Stimulated activated CD4-positive, alpha-beta T cell treated with anti-CD3 and anti-CD28 coated beads, Interleukin-4, amount 100 ng/mL, for 4 hours (primary cell): ENCODE measurements around the gene MMP26.
"Not testable (repeated sequence)": the region's sequence is repeated elsewhere in the genome, so short reads cannot be mapped to it uniquely, and the experiment has no call there.

ENCODE experiments used
- DNase-seq, 2 experiments: peaks; one replicate each; pipeline ENCODE4 v3.0.0-alpha.2; 2020

Gene MMP26

GRCh38 chr11:4704054-4704789 lies at the start of gene MMP26:
TSS of gene MMP26 (plus strand) at chr11:4704784.
- no peak for DNase-seq

DNA sequence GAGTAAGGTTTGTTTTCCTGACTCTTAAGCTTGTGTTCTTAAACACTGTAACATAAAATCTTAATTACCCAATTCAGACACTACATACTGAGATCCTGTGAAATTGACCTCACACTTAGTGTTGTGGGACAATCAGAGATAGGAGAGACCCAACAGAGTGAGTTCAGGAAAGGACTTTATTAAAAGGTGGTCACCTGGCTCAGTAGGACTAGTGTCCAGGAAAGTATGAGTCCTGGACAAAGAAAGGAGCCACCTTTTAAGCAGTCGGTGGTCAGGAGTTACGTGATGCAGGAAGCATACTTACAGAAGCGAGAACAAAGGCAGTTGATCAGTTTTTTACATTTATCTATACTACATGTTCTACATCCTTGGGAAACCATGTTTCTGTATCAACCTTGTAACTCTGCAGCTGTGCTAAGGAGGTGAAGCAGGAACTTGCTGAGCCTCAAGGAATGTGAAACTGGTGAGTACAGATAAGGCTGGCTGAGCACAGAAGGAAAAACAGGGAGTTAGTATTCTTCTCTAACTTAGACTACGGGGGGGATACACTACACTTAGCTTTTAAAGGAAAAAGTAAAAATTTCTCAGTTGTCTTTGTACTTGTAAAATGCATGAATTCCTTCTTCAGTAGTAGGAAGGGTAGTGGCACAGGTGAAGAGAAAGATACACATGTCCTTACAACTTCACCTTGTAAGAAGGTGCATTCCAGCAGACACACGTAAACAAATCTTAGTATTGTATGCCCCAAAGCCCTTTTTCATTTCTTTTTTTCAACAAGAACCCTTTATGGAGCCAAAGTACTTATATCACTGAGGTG lies 45.7 kb upstream of the MMP26 start:
- no peak for DNase-seq

DNA sequence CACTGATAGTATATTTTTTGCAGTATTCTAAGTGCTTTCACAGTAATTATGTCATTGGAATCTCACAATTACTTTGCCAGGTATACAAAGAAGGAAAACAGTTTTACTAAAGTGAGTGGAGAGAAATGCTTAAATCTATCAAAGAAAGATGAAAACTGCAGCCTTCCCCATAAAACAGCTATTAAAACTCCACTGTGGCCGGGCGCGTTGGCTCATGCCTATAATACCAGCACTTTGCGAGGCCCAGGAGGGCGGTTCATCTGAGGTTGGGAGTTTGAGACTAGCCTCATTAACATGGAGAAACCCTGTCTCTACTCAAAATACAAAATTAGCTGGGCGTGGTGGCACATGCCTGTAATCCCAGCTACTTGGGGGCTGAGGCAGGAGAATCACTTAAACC lies 41.7 kb upstream of the MMP26 start:
- no peak for DNase-seq

DNA sequence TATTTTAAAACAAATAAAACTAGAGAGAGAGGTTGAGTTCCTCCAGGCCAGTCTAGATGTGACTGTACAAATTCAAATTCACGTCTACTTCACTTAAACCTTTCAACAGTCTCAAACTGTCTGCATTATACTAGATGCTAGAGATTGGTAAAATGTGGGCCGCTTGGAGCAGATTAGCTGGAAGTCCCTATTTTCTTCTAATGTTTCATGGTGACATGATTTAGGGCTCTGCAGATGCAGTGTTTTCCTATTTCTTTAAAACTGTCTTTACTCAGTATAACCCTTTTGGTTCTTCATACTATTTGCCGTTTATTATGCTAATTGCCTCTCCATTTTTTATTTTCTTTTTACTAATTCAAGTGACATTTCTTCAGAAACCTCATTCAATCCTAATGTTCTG lies 40.4 kb upstream of the MMP26 start:
- no peak for DNase-seq

- no peak for DNase-seq
Observed at GRCh38 chr11:4664786-4665185, 39.8 kb upstream of the MMP26 start.

DNA sequence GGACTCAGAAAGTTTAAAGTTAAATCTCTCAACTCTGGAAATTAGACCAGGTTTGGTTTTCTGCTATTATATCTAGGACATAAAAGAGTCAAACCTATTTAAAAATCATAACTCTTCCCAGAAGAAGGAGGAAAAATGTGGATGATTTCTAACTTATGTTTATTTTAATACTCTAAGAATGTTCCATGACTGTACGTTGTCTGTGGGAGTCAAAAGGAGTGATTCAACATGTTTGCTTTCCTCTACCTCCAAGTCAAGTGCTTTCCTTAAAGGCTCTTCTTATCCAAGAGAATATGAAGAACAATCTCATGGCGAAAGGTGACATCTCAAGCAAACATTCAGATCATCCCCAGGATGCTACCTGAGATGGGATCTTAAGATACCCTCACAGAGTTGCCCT lies 39.2 kb upstream of the MMP26 start:
- DNase-seq, result no peak

DNA sequence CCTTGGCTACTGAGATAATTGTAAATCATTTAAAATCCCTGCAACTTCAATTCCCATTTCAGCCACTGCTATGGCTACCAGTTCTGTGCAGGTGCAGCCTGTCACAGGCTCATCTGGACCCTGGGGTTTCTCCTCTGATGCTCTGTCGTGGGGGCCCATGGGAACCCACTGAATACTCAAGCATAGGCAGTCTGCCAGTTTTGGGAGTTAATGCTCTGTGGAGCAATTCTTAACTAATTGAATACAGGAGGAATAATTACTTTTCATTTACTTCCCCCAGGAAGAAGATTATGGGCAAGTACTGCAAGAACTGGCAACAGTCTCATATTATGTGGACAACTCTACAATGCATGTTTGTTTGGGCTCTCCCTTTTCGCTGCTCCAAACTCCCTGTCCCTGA lies 32.8 kb upstream of the MMP26 start:
- no peak for DNase-seq

DNA sequence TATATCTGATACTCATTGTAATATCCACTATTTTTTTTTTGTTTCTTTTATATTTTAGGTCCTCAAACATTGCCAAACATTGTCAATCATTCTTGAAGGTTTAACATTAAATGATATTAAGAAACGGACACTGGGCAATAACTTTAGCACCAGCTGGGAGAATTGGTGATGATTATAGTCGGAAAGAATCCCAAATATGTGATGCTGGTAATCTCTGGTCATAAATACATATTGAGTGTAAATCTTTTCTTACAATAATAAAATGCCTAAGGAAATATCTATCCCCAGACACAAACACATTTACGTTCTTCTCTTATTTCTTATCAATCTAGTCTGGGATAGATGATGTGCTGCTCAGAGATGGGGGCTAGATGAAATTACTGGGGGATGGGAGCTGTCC lies 32.1 kb upstream of the MMP26 start:
- DNase-seq, result no peak

DNA sequence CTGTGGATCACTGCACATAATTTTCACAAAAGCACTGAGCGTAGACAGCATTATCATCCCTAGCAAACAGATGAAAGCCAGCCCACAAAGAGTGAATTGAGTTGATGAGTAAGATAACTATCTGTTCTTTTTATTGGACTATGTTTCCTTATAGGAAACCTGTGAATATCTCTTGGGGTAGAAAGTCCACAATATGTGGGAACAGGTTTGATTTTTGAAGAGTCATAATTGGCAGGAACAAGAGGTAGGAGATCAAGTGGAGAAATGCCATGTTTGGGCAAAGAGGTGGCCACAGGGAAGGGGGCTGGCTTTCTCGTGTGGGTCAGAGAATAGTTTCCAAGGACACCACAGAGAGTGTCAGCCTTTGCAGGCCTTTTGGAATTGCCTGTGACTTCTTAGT lies 30.8 kb upstream of the MMP26 start:
- DNase-seq, result no peak

DNA sequence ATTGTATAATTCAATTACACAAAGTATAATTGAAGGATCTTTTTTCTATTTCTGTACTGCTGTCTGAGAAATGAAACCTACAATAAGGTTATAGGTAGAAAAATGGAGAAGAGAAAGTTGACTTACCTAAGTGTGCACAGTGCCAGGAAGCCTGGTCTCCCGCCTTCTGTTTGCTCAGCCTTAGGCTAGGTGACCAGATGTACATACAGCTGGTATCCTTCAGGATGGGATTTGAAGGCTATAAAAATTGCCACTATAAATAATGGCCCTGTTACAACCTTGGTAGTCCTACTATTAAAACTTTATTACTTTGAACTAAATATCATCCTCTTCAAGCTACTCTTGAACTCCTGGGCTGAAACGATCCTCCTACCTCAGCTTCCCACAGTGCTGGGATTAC lies 26.6 kb upstream of the MMP26 start:
- no peak for DNase-seq

- DNase-seq, result no peak
Observed at GRCh38 chr11:4680341-4680740, 24.2 kb upstream of the MMP26 start.

- DNase-seq, result no peak
Observed at GRCh38 chr11:4682623-4683419, 21.8 kb upstream of the MMP26 start.

DNA sequence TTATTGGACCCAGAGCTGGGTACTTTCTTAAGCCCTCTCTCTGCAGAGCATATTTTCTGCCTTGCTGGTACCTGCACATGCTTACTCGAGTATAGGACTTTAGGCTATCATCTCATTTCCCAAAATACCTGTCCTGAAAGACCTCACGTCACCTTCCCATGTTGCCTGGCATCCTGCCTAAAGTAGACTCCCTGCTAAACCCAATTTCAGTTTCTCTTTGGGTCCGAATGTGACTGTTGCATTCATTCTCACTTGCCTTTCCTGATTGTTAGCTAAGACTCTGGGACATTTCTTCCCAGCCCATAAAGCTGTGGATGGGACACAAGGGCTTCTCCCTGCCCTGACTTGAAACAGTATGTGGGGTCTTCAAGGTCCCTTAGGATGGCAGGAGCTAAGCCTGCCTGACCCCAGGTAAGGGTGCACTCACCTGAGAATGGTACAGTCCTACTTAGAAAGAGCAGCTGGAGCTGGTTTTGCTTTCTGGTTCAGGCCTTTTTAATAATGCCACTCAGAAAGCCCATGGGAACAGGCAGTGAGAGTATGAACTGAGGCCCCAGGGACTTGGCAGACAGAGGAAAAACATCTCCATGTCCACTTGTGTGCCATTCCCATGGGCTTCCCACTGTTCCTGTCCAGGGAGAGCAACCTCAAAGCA lies 19.8 kb upstream of the MMP26 start:
- DNase-seq, result no peak

GRCh38 chr11:4695442-4695841 lies 9.1 kb upstream of the MMP26 start:
- DNase-seq, result no peak

- DNase-seq, result no peak
Observed at GRCh38 chr11:4697585-4697984, 7.0 kb upstream of the MMP26 start, which contains the start of gene OR51E2. TSS of gene OR51E2 (minus strand) at chr11:4697853. CDS start at chr11:4682711, 15,142 bp downstream.

DNA sequence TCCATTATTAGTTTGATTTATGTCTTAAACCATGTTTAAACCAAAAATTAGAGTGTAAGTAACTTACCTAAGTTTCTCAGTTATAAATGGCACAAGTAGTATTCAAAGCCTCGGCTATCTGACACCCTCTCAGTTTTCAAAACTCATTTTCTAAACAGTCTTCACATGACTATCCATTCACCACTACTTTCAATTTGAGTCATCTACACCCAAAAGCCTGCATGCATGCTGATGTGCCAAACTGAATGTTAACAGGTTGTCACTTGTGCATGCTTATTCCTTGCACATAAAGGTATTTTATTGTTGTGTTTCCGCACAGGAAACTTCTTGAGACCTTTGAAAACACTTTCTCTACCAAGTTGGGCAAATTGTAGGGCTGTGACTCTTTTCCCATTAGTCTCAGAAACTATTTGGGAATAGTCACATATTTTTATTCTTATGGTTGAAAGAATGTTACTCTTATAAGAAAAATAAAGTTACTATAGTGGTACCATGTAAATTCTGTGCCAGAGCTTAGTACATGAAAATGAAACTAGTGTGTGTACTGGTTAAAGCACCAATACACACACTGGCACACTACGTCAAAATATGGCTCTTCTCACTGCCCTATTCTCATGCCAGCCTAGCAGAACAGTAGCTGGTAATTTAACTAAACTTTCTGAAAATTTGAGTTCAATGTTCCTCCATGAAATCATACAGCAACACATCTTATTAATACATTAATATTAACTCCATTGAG lies 4.7 kb upstream of the MMP26 start:
- no peak for DNase-seq

DNA sequence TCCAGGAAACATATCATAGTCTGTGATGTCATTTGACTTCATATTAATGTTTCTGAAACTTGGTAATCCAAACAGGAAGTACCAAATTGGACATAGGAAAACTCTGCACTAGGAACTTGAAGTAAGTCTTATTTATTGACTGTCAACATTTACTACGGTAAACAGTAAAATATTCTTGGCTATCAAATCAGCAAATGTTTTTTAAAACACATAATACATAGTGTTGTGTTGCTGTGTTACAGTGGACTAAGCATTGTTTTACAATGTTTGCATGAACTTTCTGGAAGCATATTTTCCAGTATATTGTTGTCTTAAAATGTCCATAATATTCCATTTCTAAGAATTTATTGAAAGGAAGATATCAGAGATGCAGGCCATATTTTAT lies 4.2 kb upstream of the MMP26 start:
- DNase-seq, result no peak

GRCh38 chr11:4704790-4705334 lies 278 bp downstream of the MMP26 start:
- no peak for DNase-seq

DNA sequence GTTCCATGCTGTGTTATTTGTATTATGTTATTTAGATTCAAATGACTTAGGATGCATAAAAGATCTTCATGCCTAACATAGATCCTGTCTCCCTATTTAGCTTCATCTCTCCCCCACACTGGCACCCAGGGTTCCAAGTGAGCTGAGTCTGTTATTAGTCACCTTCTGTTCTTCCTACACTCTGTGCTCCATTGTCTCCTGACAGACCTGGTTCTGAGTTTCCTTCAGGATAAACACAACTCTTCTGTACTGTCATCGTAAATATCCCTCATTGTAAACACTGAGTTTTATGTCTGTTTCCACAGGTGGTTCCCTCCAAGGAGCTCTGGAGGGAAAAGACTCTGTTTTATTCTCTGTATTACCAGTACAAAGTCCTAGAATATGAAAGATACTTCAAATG lies 8.7 kb downstream of the MMP26 start:
- DNase-seq, result no peak

DNA sequence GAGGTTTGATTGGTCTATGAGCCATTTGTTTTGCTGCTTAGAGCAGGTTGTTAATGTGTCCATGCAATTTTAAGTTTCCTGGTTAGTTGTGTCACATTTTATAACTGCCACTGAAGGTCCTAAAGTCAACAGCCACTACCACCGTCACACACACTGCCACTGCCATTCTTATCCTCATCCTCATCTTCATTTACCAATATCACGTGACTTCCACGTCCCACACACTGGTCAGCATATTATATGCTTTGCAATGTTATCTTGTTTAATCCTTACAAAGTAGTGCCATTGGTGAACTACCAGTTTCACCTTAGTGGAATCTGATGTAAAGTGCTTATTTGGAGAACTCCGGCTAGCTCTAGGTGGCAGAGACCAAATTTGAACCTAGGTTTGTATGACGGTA lies 9.7 kb downstream of the MMP26 start:
- DNase-seq, result no peak

DNA sequence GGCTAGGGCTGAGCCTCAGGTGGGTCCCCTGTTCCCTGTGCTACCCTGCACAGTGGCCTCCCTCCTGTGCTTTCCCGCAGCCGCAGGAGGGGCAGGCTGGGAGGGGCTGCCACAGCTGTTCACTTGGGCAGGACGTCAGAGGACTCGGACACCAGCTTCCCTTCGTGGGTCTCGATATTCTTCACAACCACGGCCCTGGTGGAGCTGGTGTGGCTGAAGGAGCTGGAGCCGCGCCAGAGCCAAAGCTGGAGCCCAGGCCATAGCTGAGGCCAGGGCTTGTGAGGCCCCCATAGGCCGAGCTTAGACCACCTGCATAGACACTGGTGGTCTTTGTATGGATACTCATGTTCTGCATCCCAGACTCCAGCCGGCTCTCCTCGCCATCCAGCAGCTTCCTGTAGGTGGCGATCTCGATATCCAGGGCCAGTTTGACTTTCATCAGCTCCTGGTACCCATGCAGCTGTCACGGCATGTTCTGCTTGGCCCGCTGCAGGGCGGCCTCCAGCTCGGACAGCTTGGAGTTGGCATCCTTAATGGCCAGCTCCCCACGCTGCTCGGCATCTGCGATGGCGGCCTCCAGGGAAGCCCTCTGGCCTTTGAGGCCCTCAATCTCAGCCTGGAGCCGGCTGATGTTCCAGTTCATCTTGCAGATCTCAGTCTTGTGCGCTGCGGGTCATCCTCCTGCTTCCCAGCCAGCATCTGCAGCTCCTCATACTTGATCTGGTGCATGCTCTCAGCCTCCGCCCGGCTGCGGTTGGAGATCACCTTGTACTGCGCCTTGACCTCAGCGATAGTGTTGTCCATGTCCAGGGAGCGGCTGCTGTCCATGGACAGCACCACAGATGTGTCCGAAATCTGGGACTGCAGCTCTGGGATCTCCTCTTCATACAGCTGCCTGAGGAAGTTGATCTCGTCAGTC lies 18.3 kb downstream of the MMP26 start:
- not testable (repeated sequence) for DNase-seq
